A673 (cell line): ENCODE data around the gene ATRNL1.

ENCODE experiments used
- EZH2 ChIP-seq: fragments of 200-600 bp; sonication (generic); IDR thresholded peaks from 2 replicates; pipeline ENCODE4 v1.6.1; 2017; ENCODE audit warnings: borderline replicate concordance, low read depth, mild to moderate bottlenecking, mixed read lengths, antibody characterized with exemption, low read length; ENCODE audit not compliant: poor library complexity, severe bottlenecking
- TF ChIP-seq, protein P1 (sequence below): fragments of 300-800, 200-600 bp; sonication (generic); conservative IDR thresholded peaks from 2 replicates; pipeline ENCODE4 v1.5.1; 2017; ENCODE audit warnings: low read depth, mild to moderate bottlenecking, antibody characterized with exemption, low read length, moderate library complexity, mixed read lengths

- TF ChIP-seq, protein P1, sequence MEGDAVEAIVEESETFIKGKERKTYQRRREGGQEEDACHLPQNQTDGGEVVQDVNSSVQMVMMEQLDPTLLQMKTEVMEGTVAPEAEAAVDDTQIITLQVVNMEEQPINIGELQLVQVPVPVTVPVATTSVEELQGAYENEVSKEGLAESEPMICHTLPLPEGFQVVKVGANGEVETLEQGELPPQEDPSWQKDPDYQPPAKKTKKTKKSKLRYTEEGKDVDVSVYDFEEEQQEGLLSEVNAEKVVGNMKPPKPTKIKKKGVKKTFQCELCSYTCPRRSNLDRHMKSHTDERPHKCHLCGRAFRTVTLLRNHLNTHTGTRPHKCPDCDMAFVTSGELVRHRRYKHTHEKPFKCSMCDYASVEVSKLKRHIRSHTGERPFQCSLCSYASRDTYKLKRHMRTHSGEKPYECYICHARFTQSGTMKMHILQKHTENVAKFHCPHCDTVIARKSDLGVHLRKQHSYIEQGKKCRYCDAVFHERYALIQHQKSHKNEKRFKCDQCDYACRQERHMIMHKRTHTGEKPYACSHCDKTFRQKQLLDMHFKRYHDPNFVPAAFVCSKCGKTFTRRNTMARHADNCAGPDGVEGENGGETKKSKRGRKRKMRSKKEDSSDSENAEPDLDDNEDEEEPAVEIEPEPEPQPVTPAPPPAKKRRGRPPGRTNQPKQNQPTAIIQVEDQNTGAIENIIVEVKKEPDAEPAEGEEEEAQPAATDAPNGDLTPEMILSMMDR, result no peak
- no peak for TF ChIP-seq EZH2
Measured at GRCh38 chr10:115866691-115867090, 773.5 kb downstream of the ATRNL1 start.
